COR-L47 (cell line): ENCODE measurements around the gene NOX1.

Experiments used
- DNase-seq: peaks from one replicate; lab custom pipeline; 2025; lab: John Stamatoyannopoulos, UW

Gene NOX1

DNA sequence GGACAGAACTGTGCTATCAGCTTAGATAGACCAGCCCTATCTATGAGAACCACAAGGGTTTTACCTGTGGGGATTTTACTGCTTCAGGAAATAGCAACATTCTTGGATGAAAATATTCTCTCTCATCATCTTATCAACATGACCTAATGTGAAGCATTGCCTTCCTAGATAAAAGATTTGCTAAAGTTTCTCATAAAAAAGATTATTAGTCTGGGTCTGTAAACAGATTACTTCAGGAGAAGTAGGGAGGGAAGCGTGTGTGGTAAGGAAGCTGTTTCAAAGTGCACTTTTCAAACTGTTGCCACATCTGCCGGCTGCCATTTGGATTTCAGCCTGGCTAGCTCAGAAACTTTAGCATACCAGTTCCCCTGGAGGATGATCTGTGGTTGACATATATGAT is at the start of gene NOX1:
Gene NOX1 (minus strand): TSS at position 35 of the 400 bp plus-strand sequence. CDS start 220 bp downstream, outside the sequence.
- DNase-seq = no peak

DNA sequence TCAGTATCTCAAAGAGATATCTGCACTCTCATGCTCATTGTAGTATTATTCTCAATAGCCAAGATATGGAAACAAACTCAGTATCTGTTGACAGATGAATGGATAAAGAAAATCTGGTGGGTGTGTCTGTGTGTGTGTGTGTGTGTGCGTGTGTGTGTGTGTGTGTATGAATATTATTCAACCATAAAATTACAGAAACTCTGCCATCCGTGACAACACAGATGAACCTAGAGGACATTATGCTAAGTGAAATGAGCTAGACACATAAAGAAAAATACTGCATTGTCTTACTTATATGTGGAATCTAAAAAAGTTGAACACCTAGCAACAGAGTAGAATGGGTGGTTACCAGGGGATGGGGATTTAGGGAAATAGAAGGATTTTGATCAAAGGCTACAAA is 41.4 kb upstream of the NOX1 start:
- DNase-seq = no peak

DNA sequence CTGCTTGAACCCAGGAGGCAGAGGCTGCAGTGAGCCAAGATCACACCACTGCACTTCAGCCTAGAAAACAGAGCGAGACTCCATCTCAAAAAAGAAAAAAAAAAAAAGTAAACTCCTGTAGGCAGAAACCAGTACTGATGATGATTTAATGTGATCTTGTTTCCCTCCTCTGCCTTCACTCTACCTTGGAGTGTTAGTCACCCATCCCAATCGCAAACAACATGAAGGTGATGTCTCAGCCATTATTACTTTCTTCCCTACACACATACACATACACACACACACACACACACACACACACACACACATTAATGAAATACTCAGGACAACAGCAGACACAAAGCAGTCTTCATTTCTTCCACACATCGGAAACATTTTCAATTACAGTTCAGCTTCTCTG is 39.0 kb upstream of the NOX1 start:
- DNase-seq = no peak

DNA sequence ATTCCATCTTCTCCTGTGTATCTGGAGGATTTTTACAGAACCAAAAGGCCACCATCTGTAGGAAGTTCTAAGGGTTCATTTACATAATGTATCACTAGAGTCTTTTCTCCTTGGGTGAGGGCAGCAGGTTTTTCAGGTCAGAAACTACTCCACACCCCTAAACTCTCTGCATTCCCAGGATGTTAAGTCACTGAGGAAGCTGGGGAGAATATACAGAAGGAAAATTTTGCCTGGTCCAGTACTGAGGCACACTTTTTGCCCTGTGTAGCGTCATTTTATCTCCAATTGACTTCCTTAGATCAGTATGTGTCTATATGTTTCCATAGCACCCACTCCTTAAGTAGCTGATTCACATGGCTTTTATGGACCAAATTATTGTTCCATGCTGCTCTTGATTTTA is 37.6 kb upstream of the NOX1 start:
- no peak for DNase-seq

DNA sequence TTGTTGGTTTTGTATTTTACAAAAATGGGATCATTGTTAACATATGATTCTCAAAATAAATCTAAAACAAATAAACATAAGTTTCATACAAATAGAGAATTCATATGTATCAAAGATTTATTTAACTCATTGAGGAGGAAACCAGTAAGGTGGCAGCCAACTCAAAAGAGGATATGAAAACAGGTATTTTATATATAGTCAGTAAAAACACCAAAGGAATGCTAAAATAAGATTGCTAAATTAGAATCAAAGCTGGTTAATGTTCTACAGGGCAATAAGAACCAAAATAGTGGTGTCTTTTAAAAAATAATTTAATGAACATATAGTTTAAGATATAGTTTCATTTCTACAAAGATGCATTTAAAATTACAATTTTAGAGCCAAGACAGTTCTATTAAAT is 31.5 kb upstream of the NOX1 start:
- no peak for DNase-seq

DNA sequence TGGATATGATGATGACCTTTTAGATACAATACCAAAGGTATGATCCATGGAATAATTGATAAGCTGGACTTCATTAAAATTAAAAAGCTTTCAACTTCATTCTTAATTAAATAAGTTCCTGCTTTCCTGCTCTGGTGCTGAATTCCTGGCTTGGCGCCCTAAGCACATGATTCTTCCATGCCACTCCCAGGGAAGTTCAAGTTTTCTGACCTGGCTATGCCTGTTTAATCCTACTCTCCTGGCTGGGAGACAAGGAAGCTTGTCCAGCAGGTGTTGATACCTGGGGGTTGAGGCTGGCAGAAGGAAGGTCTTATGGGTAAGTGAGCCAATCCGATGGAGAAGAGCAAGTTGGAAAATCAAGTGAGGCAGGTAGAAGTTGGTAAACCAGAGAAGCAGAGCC is 30.3 kb upstream of the NOX1 start:
- no peak for DNase-seq

DNA sequence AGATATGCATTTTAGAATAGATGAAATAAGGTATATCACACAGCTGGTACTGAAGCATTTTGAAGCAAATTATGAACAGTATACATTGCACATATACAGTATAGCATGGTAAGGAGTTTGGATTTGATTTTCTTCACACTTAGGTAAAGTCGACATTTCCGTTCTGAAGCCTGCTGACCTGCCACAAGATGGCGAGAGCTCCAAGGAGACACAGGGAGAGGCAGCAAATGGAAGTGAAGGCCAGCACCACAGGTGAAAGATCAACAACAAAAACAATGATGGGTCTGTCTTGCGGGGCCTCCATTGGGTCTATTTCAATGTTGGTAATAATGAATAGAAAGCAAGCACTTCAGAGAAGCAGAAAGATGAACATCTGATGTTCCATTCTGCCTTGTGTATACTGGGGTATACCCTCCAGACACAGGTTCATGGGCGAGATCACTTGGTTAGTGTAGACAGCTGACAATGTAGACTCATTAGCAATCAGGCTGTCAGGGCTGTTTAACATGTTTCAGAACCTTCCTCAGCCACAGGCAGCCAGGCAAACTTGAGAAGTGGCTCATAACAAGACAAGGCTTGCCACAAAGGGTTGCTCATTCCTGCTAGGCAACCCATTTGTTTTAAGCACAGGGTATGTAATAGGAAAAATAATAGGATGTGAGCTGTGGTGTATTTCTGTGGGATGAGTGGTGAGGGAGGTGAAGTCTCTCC is 21.4 kb upstream of the NOX1 start:
- DNase-seq = peak; percentile 31

DNA sequence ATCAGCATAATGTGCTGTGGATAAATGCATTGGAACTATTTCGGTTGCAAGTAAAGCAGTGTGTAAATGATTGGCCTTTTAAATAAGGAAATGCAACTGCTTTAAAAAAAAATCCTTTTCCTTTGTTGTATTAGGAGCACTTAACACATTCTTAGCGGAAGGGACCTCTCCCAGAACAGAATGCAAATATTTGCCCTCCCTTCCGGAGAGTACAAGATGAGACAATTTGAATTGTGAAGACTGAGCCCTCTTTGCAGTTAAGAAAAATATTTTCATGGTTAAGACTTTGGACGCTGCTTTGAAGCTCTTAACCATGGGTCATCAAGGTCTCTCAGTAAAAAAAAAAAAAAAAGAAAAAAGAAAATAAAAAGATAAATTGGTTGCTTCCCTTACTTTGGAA is 9.5 kb upstream of the NOX1 start:
- no peak for DNase-seq

DNA sequence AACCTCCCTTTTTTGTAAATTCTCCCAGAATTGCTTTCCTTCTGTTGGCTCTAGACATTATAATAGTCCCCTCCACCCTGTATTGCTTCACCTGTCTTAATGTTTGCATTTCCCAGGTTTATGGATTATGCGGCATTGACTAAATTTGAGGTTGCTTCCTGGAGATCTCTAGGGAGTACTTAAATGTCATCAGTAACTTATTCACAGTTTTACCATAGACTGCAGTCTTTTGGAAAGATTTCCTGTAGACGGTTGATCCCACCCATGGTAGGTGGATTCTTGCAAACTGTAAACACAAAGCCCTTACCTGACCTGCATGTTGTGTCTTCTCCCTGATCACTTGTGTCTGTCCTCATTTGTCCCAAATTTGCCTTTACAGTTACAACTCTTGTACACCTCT is 6.2 kb upstream of the NOX1 start:
- peak; percentile 1 for DNase-seq

DNA sequence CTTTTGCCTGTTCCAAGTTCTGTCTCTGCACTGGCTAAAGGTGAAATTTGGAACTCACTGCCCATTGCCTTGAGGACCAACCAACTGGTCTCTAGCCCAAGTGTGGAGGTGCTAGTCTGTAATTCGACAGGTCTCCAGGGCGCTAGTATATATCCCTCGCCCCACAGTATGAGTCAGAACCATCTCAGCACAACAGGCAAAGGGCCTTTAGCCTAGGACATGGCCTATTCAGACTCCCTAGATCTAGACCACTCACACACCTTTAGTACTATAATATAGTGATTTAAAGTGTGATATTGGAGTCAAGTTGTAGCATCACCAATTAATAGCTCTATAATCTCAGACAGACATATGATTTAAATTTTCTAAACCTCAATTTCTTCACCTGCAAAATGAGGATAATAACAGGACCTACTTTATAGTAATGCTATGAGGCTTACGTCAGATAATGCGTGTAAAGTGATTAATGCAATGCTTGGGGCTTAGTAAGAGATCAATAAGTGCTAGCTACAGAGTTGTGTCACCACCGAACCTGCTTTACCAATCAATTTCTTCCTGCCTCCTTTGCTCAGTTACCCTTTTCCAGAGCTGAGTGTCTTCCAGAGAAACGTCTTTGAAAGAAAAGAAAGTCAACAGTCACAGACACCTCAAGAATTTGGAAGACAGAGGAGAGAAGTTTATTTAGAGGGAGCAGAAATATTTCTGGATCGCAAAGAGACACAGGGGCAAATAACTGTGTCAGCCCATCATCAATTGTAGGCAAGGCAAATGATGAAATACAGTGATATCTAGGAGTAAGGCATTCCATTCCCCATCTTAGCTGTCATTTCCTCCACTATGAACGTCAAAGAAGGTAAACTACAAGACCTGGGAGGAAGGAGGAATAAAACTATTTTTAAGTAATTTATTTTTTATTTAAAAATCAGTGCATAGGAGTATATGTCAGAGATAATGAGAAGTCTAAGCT is 2.3 kb downstream of the NOX1 start:
- no peak for DNase-seq

DNA sequence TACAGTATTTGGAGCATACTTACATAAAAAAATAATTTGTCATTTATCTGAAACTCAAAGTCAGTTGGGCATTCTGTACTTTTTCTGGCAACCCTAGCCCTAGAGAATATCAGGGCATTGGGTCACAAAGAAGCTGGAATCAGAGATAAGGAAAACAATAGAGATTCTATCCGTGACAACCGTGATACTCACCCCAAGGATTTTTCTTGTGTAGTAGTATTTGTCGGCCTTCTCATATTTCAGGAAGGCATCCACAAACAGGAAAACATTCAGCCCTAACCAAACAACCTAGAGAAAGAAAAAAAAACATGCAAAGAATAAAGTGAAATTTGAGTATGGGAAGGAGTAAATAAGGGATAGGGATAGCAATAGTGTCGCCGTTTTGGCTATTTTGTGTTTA is 3.6 kb downstream of the NOX1 start:
- DNase-seq = no peak

DNA sequence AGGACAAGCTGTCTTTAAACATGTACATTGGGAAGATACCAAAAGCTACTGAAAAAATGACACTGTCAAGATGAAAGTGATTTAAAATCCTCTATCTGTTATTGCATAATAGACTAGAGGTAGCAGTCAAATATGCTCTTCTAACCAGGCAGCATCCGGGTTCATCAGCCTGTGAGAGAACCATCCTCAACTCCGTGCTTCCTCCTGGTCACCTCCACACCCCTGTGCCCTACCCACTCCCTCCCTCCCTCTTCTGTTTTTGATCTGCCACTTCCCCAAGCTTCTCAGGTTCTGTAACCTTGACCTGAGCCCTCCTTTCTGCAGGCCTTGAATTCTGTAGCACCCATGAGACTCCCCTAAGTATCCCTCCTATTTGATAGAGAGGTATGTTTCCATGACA is 5.9 kb downstream of the NOX1 start:
- DNase-seq = no peak

DNA sequence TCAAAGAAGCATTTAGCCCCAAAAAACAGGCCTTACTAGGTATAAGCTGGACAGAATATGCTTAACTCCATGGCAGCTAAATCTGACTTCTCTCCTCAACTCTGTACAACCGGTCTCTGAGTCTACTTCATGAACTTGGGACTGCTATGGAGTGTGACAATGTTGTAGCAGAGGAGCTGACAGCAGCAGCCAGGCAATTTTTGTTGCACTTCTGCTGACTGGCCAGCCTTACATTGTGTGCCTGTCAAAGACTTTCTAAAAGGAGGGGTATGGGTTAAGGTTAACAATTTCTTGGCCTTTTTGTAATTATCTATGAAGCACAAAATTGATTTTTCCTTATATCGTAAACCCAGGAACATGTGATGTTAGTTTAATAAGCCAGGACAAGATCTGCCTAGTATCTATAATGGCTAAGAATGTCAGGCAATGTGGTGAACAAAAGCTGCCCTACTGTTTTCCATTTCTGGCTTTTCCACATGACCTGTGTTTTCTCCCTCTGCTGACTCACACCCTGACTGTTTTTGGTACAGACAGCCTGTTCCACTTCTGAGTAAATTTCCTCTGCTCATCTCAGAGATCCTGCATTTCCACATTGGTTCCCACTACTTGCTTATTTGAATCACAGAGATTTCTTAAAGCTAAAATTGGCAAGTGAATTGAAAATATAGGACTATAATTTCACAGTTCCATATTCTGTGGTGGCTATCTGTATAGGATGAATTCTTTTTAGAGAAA is 9.3 kb downstream of the NOX1 start:
- DNase-seq = no peak

DNA sequence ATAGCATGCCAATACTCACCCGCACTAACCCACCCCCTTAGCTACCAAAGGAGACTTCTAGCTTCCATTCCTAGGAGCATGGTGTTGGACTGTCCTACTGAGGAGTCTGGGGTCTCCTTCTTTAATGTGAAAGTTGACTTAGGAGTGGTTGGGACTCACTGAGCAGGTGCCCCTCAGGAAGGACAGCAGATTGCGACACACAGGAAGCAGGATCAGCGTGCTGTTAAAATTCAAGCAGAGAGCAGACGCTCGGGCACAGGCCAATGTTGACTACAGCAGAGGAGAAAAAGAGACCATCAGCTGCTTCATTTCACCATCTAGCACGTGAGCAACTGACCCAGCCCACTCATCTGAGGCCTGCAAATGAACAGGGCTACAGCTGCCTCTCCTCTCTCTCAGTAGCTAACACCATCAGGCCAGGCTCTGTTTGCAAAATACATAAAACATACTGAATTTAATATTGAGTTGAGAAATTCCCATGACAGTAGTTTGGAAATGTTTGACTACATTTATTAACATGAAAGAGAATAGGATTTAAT is 10.8 kb downstream of the NOX1 start:
- no peak for DNase-seq

DNA sequence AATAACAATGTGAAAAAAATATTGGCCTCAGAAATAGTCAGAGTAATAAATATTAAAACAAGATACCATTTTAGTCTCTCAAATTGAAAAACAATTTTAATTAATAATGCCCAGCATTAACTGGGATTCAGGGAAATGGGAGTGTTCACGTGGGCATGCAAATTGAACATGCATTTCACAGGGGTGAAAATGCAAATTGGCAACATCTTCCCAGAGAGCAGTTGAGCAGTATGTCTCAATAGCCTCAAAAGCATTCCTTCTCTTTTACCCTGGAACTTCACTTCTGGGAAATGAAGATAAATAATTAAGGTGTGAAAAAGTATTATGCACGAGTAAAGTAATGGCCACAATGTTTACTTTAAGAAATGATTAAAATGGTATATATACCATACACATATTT is 21.3 kb downstream of the NOX1 start:
- DNase-seq = no peak

DNA sequence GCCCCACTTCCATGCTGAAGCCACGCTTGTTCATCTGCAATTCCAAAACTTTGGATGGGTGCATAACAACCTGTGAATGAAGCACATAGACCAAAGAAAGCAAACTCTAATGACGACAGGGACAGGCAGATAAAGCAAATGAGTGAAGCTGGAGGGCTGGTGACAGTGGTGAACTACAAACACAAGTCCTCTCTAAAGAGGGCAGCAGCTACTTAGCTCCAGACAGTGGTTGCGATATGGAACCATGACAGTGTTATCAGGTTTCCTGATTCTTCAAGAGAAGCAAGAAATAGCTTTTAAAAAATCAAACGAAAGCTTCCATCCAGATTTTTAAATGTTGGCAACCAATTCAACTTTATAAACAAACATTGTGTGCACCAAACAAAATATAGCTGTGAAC is 23.8 kb downstream of the NOX1 start:
- DNase-seq = no peak

DNA sequence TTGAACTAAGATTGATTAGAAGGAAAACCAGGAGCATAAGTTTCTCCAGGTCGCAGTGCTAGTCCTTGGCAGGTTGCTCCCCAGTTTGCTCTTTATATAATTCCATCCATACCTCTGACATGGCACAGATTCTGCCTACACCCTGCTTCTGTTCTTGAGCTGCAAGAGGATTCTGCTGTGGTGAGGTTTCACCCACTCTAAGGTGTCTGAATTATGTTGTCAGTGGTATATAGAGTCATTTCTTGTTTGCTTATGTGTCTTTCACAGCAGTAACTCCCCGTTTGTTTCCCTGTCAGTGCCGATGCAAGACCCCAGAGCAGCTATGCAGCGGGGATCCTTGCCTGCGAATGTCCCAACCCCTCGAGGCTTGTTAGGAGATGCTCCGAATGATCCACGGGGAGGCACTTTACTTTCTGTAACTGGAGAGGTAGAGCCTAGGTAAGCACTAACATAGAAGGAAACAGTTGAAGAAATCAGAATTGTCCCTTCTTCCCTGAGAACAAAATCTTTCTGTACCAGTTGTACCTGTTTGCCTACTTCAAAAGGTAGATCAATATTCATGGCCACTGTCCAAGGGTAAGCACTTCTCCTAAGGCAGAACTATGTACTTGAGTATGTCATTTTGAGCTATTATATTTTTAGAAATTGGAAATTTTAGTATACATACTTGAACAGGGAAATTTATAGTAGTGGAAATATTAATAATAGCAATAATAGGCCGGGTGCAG is 42.8 kb downstream of the NOX1 start:
- DNase-seq = no peak

DNA sequence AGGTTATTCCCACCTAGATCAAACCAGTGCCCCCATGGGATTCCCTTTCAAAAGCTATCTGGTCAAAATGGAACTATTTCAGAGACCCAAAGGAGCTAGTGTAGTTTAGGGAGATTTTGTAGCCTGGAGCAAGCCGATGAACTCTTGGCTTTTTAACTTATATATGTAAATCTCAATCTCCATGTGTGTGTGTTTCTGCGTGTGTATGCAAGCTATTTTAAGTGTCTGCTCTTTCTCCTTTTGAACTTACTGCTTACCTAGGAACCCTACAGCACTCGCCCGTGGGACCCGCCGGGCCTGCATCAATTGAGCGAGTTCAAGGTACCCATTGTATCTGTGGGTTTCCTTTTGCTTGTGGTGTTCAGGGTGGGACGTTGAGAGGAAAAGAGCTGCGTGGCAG is 43.6 kb downstream of the NOX1 start:
- DNase-seq = no peak

DNA sequence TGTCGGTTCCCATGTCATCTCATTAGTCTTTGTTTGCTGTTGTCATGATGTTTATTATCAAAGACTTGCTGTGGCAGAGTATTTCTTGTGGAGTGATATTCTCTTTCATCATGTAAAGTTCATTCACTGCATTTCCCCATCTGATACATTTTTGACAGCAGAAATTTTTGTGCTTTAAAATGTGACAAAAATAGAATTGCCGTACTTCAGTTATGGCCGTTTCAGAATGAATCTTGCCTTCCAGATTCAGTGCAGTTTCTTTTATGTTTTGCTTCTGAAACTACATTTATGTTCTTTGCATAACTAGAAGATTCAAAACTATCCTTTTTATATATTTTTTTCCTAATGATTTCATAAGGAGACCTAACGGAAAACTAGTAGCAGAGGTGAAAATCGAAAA is 44.0 kb downstream of the NOX1 start:
- DNase-seq = no peak

DNA sequence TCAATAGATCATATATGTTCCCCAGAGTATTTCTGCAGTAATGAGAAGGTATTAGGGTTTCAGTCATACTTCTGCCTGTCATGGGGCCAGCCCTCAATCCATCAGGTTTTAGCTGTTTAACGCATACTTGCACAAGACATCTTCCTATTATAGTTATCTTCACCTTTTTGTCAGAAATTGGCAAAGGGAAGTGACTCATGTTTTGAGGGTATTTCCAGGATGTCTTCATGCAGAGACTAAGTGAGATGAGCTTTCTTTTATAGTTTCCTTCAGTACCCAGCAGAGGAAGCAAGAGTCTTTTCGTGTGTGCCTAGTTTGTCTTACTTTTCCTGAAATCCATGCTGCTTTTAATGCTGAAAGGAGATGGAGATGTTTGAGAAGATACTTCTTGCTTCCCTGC is 44.4 kb downstream of the NOX1 start:
- DNase-seq = no peak

DNA sequence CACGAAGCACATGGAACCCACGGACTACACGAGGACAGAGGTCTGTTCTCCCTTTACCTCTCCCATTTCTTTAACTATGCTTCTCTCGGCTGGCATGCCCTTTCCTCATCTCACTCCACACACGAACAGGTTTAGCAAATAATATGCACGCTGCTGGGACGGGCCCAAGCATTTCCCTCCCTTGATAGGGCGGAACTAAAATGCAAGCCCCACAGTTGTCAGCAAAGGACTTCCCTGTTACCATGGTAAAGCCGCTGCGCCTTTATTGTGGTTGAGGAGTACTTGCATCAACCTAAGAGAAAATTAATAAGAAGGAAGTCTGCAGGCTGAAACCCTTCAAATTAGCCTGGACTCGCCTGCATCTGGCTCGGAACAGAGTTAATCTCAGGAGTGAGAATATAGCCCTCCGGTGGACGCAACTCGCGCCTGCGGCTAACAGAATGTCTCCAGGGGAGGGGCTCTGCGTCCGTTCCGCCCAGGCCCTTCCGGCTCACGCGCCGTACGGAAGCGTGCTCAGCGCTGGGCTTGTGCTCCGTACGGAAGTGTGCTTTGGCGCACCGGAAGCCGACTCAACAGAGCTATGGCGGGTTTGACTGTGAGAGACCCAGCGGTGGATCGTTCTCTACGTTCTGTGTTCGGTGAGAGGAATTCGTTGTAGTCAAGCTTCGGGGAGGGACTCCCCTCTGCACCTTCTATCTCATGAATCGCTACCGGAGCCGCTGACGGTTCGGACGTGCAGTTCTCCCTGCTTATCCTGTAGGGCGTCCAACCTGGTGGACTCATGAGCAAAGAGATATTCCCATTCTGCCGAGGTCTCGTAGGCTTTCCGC is 54.1 kb downstream of the NOX1 start, which contains the start of gene CSTF2:
Gene CSTF2 (plus strand): TSS at position 555 of the 830 bp plus-strand sequence. CDS start 26 bp downstream, at position 581.
- peak; percentile 69 for DNase-seq
